T-helper 17 cell (primary cell): Measurements from ENCODE around the gene ZNF341. TPM values are rescaled to one million over a fixed set of nuclear protein-coding genes. Genes with fewer than 3 reads are reported as not detected.

Experiments
- ATAC-seq: fragments of 150-1000 bp; cut with Tn5 transposase; 2 replicates; pipeline ENCODE4 v1.10.0; 2021; ENCODE audit warnings: mild to moderate bottlenecking, moderate library complexity
- DNase-seq, 3 donors: peaks; one replicate each; pipeline versions ENCODE4 v3.0.0 to v3.0.0-alpha.2; 2020 to 2021
- H3K9me3 ChIP-seq: one replicate; pipeline ENCODE4 v1.7.0; 2013; ENCODE audit warnings: low read length, mild to moderate bottlenecking; ENCODE audit not compliant: control insufficient read depth, poor library complexity, severe bottlenecking
- H3K27ac Mint-ChIP-seq: one replicate; pipeline ENCODE4 v1.8.0; 2022; ENCODE audit warnings: mild to moderate bottlenecking, moderate library complexity, mixed read lengths
- H3K27me3 Mint-ChIP-seq: one replicate; pipeline ENCODE4 v1.8.0; 2022; ENCODE audit warnings: mixed read lengths
- H3K36me3 Mint-ChIP-seq: one replicate; pipeline ENCODE4 v1.8.0; 2022; ENCODE audit warnings: low read depth, mixed read lengths
- H3K4me1 Mint-ChIP-seq: one replicate; pipeline ENCODE4 v1.8.0; 2022; ENCODE audit warnings: mild to moderate bottlenecking, mixed read lengths
- H3K4me3 Mint-ChIP-seq: one replicate; pipeline ENCODE4 v1.8.0; 2022; ENCODE audit warnings: mild to moderate bottlenecking, moderate library complexity, mixed read lengths
- total RNA-seq, 4 donors: library from RNA in 2 of 4; stranded (reverse) in 2 of 4; gene quantifications; one replicate each; pipeline ENCODE4 v1.2.3 and lab custom pipeline; 2022 to 2026

The ZNF341 gene
- total RNA-seq, 2 donors from 2014 or later, result 4.0 to 4.2 TPM

DNA sequence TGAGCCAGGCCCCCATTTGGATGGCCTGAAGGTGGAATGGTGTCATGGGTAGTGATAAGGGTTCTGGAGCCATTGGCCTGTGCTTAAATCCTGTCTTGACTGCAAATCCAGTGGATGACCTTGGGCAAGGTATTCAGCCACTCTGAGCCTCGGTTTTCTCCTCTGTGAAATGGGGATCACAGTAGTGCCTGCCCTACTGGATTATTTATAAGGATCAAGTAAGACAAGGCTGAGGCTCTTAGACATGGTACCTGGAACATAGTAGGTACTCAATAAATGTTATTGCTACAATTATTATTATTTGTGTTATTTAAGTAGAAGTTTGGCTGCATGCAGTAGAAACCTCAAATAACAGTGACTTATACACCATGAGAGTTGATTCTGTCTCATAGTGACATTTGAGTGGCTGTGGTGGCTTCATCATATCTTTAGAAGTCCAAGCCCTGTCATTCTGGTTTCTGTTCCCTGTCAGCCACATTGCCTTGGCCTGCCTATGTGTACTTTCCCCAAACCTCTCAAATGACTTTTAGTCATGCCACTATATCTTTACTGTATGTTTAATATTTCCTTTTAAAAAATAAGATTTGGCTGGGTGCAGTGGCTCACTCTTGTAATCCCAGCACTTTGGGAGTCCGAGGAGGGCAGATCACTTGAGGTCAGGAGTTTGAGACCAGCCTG is 41.8 kb downstream of the ZNF341 start:
- Mint-ChIP-seq H3K27ac (no peak overlapping the region), H3K4me1 (peaks cover 10% of the 10 kb centered on the region), H3K27me3 (no peaks in the 10 kb centered on the region), H3K4me3 (no peak overlapping the region), H3K36me3 (peaks cover 2% of the 10 kb centered on the region)
- ATAC-seq (no peak), DNase-seq (no peak)
- no peaks in the 10 kb centered on the region for H3K9me3 ChIP-seq

DNA sequence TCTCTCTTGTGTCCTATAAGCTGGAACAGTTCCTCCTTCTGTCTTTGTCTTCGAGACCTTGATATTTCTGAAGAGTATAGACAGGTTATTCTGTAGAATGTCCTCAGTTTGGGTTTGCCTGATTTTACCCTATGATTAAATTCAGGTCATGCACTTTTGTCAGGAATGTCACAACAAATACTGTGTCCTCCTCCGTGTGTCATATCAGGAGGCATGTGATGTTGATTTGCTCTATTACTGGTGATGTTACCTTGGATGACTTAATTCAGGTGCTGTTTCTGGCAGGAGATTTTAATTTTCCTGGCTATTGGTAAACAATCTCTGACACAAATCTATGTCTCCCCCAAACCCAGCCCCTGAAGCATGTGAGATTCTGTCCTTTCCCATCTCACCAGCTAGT is 46.0 kb downstream of the ZNF341 start:
- H3K9me3 ChIP-seq, result no peaks in the 10 kb centered on the region
- DNase-seq, result no peak
- no peaks in the 10 kb centered on the region for H3K27me3 Mint-ChIP-seq
- H3K36me3 Mint-ChIP-seq, result peaks cover 3% of the 10 kb centered on the region
- H3K4me3 Mint-ChIP-seq, result no peak overlapping the region
- ATAC-seq, result no peak
- H3K4me1 Mint-ChIP-seq, result peaks cover 24% of the 10 kb centered on the region
- peak overlapping the region; percentile 93 for H3K27ac Mint-ChIP-seq

GRCh38 chr20:33781133-33781532 is 49.3 kb downstream of the ZNF341 start:
- DNase-seq (no peak), ATAC-seq (no peak)
- H3K27ac Mint-ChIP-seq, result peak overlapping the region; percentile 87
- peaks cover 3% of the 10 kb centered on the region for H3K36me3 Mint-ChIP-seq
- H3K9me3 ChIP-seq, result no peaks in the 10 kb centered on the region
- H3K4me1 Mint-ChIP-seq, result peaks cover 24% of the 10 kb centered on the region
- H3K27me3 Mint-ChIP-seq, result no peaks in the 10 kb centered on the region
- no peak overlapping the region for H3K4me3 Mint-ChIP-seq

DNA sequence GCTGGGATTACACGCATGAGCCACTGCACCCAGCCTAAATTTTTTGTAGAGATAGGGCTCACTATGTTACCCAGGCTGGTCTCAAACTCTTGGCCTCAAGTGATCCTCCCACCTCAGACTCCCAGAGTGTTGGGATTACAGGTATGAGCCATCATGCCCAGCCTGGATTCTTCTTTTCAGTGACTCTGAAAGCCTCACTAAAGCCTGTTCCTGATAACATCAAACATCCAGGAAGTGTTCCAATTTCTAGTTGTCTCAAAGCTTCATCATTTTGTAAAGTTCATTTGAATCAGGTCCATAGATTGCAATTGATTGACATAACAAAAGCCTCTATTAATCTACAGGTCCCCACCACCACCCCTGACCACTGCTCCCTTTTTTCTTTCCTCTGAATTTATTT is 50.1 kb downstream of the ZNF341 start:
- Mint-ChIP-seq H3K27me3 (no peaks in the 10 kb centered on the region), H3K27ac (peak overlapping the region; percentile 87)
- no peak for ATAC-seq

GRCh38 chr20:33783256-33783655 is 51.5 kb downstream of the ZNF341 start:
- no peak for DNase-seq

More for the DNA sequence above, 50.1 kb downstream of the ZNF341 start:
- no peak for DNase-seq
- H3K9me3 ChIP-seq, result no peaks in the 10 kb centered on the region
- Mint-ChIP-seq H3K4me3 (no peak overlapping the region), H3K36me3 (peaks cover 3% of the 10 kb centered on the region), H3K4me1 (peaks cover 24% of the 10 kb centered on the region)

GRCh38 chr20:33783818-33784217 is 52.0 kb downstream of the ZNF341 start:
- Mint-ChIP-seq H3K4me1 (peaks cover 26% of the 10 kb centered on the region), H3K4me3 (no peak overlapping the region), H3K27me3 (no peaks in the 10 kb centered on the region), H3K36me3 (peaks cover 5% of the 10 kb centered on the region), H3K27ac (peak overlapping the region; percentile 63)
- H3K9me3 ChIP-seq, result no peaks in the 10 kb centered on the region
- ATAC-seq (no peak), DNase-seq (no peak)

More at GRCh38 chr20:33783256-33783655, 51.5 kb downstream of the ZNF341 start:
- H3K4me3 Mint-ChIP-seq, result no peak overlapping the region
- H3K9me3 ChIP-seq, result no peaks in the 10 kb centered on the region
- H3K27me3 Mint-ChIP-seq, result no peaks in the 10 kb centered on the region
- H3K27ac Mint-ChIP-seq, result peak overlapping the region; percentile 63
- no peak for ATAC-seq
- peaks cover 29% of the 10 kb centered on the region for H3K4me1 Mint-ChIP-seq
- peaks cover 3% of the 10 kb centered on the region for H3K36me3 Mint-ChIP-seq

- Mint-ChIP-seq H3K4me1 (peaks cover 23% of the 10 kb centered on the region), H3K4me3 (no peak overlapping the region), H3K36me3 (peaks cover 5% of the 10 kb centered on the region), H3K27me3 (no peaks in the 10 kb centered on the region), H3K27ac (no peak overlapping the region)
- H3K9me3 ChIP-seq, result no peaks in the 10 kb centered on the region
- DNase-seq, result no peak
- no peak for ATAC-seq
These were observed 52.4 kb downstream of the ZNF341 start for GRCh38 chr20:33784225-33784624.

DNA sequence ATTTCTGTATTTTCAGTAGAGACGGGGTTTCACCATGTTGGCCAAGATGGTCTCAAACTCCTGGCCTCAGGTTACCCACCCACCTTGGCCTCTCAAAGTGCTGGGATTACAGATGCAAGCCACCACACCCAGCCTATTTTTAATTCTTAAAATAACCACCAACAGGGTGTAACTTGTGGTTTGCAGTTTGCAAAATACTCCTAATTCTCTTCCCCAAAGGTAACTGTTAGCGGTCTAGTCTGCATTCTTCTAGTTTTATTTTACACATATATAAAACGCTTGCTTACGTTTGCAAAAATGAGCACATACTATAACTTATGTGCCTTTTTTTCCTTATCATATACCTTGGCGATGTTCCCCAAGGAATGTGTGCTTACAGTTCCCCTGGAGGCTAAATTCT is 53.7 kb downstream of the ZNF341 start:
- peaks cover 16% of the 10 kb centered on the region for H3K4me1 Mint-ChIP-seq

GRCh38 chr20:33787253-33787891 is 55.6 kb downstream of the ZNF341 start:
- peak overlapping the region; percentile 34 for H3K27ac Mint-ChIP-seq
- H3K4me3 Mint-ChIP-seq, result no peak overlapping the region
- no peaks in the 10 kb centered on the region for H3K27me3 Mint-ChIP-seq
- H3K9me3 ChIP-seq, result no peaks in the 10 kb centered on the region
- H3K36me3 Mint-ChIP-seq, result peaks cover 5% of the 10 kb centered on the region
- ATAC-seq (no peak), DNase-seq (no peak)
- peaks cover 14% of the 10 kb centered on the region for H3K4me1 Mint-ChIP-seq

More for the DNA sequence above, 53.7 kb downstream of the ZNF341 start:
- H3K4me3 Mint-ChIP-seq, result peak overlapping the region; percentile 31
- no peaks in the 10 kb centered on the region for H3K9me3 ChIP-seq
- H3K27me3 Mint-ChIP-seq, result no peaks in the 10 kb centered on the region
- ATAC-seq, result no peak
- H3K27ac Mint-ChIP-seq, result no peak overlapping the region
- DNase-seq, result no peak
- H3K36me3 Mint-ChIP-seq, result peaks cover 4% of the 10 kb centered on the region

GRCh38 chr20:33788351-33789049 is 56.7 kb downstream of the ZNF341 start:
- Mint-ChIP-seq H3K4me1 (peaks cover 17% of the 10 kb centered on the region), H3K36me3 (peaks cover 5% of the 10 kb centered on the region)

DNA sequence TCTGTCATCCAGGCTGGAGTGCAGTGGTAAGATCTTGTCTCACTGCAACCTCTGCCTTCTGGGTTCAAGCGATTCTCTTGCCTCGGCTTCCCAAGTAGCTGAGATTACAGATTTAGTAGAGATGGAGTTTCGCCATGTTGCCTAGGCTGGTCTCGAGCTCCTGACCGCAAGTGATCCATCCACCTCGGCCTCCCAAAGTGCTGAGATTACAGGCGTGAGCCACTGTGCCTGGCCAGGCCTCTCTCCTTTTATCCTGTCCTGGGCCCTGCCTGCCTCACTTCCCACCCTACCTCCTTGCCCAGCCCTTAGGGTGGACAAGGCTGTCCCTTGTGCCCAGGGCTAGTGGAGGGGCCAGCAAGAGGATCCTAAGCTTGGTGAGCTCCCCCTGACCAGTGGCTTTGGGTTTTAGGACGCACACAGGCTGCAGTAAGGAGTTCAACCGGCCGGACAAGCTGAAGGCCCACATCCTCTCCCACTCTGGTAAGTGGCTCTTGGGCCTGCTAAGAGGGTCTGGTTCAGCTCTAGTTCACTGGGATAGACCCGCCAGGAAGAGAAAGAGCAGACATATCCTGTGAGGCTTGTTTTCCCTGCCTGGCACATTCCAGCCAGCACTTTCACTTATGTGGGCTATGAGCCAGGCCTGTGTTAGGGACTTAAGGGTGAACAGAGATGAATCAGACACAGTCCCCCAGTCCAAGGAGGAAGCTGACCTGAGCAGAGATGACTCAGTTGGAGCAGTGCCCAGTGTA is 57.5 kb downstream of the ZNF341 start:
- no peak overlapping the region for H3K4me3 Mint-ChIP-seq
- no peak for DNase-seq
- H3K9me3 ChIP-seq, result no peaks in the 10 kb centered on the region
- no peaks in the 10 kb centered on the region for H3K27me3 Mint-ChIP-seq
- peaks cover 17% of the 10 kb centered on the region for H3K4me1 Mint-ChIP-seq
- no peak for ATAC-seq
- peaks cover 5% of the 10 kb centered on the region for H3K36me3 Mint-ChIP-seq
- peak overlapping the region; percentile 43 for H3K27ac Mint-ChIP-seq

More at GRCh38 chr20:33788351-33789049, 56.7 kb downstream of the ZNF341 start:
- Mint-ChIP-seq H3K27me3 (no peaks in the 10 kb centered on the region), H3K27ac (peak overlapping the region; percentile 43), H3K4me3 (no peak overlapping the region)
- ATAC-seq (no peak), DNase-seq (no peak)
- no peaks in the 10 kb centered on the region for H3K9me3 ChIP-seq

GRCh38 chr20:33789858-33790182 is 58.0 kb downstream of the ZNF341 start:
- no peak for ATAC-seq
- H3K9me3 ChIP-seq, result no peaks in the 10 kb centered on the region
- Mint-ChIP-seq H3K4me3 (no peak overlapping the region), H3K27me3 (no peaks in the 10 kb centered on the region), H3K36me3 (peaks cover 5% of the 10 kb centered on the region), H3K27ac (no peak overlapping the region), H3K4me1 (peaks cover 17% of the 10 kb centered on the region)
- DNase-seq, result no peak

DNA sequence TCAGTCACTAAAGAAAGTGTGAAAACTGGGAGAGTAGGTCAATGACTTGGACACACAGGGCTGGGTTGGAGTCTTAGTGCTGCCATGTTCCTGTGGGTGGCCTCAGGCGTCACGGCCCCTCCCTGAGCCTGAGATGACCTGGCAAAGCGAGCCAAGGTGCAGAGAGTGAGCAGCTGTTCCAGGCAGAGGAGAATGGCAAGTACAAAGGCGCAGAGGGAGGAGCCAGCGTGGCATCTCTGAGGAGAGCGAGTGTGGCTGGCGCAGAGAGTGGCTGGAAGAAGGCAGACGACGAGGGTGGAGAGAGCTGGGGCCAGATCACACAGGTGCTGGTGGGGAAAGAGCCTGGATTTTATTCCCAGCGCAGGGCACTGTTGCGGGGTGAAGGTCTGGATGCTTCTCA is 58.8 kb downstream of the ZNF341 start:
- H3K27me3 Mint-ChIP-seq, result no peaks in the 10 kb centered on the region
- H3K4me1 Mint-ChIP-seq, result peaks cover 17% of the 10 kb centered on the region
- no peaks in the 10 kb centered on the region for H3K9me3 ChIP-seq
- DNase-seq (no peak), ATAC-seq (no peak)
- H3K4me3 Mint-ChIP-seq, result no peak overlapping the region
- H3K36me3 Mint-ChIP-seq, result peaks cover 5% of the 10 kb centered on the region
- no peak overlapping the region for H3K27ac Mint-ChIP-seq
